ENCODE measurements around the gene HSD11B2.

Gene HSD11B2

DNA sequence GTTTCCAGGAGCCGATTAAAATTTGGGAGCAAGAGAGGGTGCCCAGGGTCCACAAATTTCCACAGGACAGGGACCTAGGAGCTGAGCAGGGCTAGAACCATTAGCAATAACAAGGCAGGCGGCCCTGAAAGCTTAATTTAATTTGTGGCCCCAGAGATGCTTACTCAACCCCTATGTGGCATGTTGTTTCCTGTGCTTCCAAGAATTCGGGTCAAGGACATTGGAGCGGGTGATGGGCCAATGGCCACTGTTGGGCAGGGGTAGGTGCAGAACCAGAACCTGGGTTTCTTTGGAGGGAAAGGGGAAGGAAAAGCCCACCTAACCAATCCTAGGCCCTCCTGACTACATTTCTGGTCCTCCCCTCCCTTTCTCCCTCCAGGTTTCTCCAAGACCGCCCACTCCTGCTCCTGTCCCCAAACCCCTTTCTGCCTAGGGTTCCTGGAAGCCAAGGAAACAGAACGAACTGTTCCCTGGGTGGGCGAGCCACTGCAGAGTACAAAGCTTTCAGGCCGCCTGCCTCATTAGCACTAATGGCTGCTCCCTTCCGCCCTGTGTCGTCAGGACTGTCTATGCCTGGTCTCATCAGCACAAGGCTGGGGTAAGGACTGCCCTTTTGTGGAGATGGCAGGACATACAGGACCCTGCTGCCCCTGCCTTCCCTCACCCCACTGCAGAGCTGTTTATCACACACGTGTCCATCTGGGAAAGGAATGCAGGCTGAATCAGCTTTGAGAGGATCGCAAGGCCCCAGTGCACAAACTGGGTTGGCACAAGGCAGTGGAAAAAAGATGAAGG is 53.0 kb downstream of the HSD11B2 start:
- no peak for DNase-seq
- TF ChIP-seq CTCF (IDR thresholded peaks at IDR 0.05; ENCODE audit: low read depth, low read length), result no peak
- Histone ChIP-seq H3K9me3 (no peaks in the 10 kb centered on the region), H3K27me3 (no peaks in the 10 kb centered on the region), H3K4me1 (no peaks in the 10 kb centered on the region), H3K36me3 (no peaks in the 10 kb centered on the region), H3K4me3 (ENCODE audit: low read depth, low read length) (no peak overlapping the region)

DNA sequence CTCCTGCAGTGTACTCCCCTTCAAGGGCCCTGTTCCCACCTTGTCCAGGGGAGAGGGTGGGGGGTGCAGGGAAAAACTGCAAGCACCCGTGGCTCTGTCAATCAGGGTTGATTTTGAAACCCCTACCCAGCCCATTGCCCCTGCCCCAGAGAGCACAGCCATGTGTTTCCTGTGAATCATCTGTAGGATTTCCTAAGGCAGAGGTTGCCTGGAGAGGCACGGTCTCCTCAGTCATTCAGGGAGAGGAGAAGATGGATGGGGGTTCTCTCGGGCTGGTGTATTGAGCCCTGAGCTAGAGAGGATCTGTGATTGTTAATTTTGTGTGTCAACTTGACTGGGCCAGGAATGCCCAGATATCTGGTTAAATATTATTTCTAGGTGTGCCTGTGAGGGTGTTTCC is 55.9 kb downstream of the HSD11B2 start:
- H3K36me3 ChIP-seq, result no peaks in the 10 kb centered on the region
- no peaks in the 10 kb centered on the region for H3K27me3 ChIP-seq
- no peak for DNase-seq
- H3K4me3 ChIP-seq (ENCODE audit: low read depth, low read length), result no peak overlapping the region
- H3K4me1 ChIP-seq, result peaks cover 6% of the 10 kb centered on the region
- no peak for TF ChIP-seq CTCF (IDR thresholded peaks at IDR 0.05; ENCODE audit: low read depth, low read length)
- H3K9me3 ChIP-seq, result no peaks in the 10 kb centered on the region

All from BE2C (cell line).